Measurements from ENCODE around the gene INTS13.
"Not testable (repeated sequence)": the region's sequence is repeated elsewhere in the genome, so short reads cannot be mapped to it uniquely, and the experiment has no call there.

Gene INTS13

GRCh38 chr12:26869104-26869494 is 68.7 kb downstream of the INTS13 start:
- DNase-seq, result no peak

- DNase-seq, result no peak
Observed at GRCh38 chr12:26868447-26869103, 69.2 kb downstream of the INTS13 start.

- DNase-seq, result no peak
Observed at GRCh38 chr12:26867080-26867479, 70.7 kb downstream of the INTS13 start.

GRCh38 chr12:26863515-26863914 is 74.3 kb downstream of the INTS13 start:
- DNase-seq, result no peak

GRCh38 chr12:26862787-26863186 is 75.0 kb downstream of the INTS13 start:
- DNase-seq, result not testable (repeated sequence)

- DNase-seq, result no peak
Observed at GRCh38 chr12:26861690-26862089, 76.1 kb downstream of the INTS13 start.

GRCh38 chr12:26857465-26858176 is 80.2 kb downstream of the INTS13 start:
- no peak for DNase-seq

GRCh38 chr12:26855337-26855736 is 82.4 kb downstream of the INTS13 start:
- no peak for DNase-seq

Data from activated naive CD4-positive, alpha-beta T cell (primary cell).